HG03460 (cell line): Measurements from ENCODE around the gene TDRD6.

Experiments used
- ATAC-seq: cut with Tn5 transposase; IDR thresholded peaks from one replicate; pipeline ENCODE4 v1.9.1; 2021; ENCODE audit not compliant: unreplicated experiment

The TDRD6 gene

DNA sequence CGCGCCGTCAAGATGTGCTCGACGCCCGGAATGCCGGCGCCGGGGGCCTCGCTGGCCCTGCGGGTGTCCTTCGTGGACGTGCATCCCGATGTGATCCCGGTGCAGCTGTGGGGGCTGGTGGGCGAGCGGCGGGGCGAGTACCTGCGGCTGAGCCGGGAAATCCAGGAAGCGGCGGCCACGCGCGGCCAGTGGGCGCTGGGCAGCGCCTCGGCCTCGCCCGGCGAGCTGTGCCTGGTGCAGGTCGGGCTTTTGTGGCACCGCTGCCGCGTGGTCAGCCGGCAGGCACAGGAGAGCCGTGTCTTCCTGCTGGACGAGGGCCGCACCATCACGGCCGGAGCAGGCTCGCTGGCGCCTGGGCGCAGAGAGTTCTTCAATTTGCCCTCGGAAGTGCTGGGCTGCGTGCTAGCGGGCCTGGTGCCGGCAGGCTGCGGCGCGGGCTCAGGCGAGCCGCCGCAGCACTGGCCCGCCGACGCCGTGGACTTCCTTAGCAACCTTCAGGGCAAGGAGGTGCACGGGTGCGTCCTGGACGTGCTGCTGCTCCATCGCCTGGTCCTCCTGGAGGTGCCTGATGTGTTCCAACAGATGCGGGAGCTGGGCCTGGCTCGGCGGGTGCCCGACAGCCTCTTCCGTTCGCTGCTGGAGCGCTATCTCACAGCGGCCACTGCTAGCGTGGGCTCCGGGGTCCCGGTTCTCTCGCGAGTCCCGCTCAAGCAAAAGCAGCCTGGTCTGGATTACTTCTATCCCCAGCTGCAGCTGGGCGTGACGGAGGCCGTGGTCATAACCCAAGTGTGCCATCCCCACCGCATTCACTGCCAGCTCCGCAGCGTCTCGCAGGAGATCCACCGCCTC is 656 bp downstream of the TDRD6 start:
- no peak for ATAC-seq

DNA sequence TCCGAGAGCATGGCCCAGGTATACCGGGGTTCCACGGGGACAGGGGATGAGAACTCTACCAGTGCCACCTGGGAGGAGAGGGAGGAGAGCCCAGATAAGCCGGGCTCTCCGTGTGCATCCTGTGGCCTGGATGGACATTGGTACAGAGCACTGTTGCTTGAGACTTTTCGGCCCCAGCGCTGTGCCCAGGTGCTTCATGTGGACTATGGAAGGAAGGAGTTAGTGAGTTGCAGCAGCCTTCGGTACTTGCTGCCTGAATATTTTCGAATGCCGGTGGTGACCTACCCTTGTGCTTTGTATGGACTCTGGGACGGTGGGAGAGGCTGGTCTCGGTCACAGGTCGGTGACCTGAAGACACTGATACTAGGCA is 1.3 kb downstream of the TDRD6 start:
- ATAC-seq, result no peak

DNA sequence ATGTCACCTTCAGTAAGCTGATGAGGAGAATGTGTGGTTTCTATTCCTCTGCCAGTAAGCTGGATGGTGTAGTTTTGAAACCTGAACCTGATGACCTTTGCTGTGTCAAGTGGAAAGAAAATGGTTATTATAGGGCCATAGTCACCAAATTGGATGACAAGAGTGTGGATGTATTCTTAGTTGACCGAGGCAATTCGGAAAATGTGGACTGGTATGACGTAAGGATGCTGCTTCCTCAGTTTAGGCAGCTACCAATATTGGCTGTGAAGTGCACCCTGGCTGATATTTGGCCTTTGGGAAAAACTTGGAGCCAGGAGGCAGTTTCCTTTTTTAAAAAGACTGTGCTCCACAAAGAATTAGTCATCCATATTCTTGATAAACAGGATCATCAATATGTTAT is 2.0 kb downstream of the TDRD6 start:
- no peak for ATAC-seq

DNA sequence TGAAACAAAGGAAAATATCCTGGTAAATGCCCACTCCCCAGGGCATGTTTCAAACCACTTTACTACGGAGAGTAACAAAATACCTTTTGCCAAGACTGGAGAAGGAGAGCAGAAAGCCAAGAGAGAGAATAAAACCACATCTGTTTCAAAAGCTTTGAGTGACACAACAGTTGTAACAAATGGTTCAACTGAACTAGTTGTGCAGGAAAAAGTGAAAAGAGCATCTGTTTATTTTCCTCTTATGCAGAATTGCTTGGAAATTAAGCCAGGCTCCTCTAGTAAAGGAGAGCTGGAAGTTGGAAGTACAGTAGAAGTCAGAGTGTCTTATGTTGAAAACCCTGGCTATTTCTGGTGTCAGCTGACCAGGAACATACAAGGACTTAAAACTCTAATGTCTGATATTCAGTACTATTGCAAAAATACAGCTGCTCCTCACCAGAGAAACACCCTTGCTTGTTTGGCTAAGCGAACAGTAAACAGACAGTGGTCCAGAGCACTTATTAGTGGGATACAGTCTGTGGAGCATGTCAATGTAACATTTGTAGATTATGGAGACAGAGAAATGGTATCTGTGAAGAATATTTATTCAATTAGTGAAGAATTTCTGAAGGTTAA is 2.6 kb downstream of the TDRD6 start:
- ATAC-seq, result no peak

DNA sequence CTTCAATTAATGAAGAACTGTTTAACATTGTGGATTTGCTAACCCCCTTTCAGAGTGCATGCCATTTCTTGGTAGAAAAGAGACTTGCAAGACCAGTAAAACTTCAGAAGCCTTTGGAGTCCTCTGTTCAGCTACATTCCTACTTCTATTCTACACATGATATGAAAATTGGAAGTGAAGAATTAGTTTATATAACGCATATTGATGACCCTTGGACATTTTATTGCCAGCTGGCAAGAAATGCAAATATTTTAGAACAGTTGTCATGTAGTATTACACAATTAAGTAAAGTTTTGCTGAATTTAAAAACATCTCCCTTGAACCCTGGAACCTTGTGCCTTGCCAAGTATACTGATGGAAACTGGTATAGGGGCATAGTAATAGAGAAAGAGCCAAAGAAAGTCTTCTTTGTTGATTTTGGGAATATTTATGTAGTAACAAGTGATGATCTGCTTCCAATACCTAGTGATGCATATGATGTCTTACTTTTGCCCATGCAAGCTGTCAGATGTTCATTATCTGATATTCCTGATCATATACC is 3.3 kb downstream of the TDRD6 start:
- no peak for ATAC-seq

DNA sequence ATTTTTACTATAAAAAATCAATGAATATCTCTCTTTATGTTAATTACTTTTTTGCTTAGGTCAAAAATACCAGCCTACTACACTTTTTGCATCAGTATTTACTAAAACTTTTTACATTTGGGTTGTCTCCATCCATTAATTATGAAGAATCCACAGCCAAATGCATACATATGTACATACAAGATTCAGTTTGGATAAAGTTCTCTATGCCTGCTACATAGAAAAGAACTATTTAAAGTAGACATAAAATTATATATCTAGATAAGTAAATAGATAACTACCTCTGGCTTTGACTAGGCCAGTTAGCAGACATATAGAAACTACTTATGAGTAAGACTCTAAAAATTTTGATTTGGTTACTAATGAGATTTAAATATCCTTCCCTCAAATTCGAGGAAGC is 12.3 kb downstream of the TDRD6 start:
- ATAC-seq, result no peak

DNA sequence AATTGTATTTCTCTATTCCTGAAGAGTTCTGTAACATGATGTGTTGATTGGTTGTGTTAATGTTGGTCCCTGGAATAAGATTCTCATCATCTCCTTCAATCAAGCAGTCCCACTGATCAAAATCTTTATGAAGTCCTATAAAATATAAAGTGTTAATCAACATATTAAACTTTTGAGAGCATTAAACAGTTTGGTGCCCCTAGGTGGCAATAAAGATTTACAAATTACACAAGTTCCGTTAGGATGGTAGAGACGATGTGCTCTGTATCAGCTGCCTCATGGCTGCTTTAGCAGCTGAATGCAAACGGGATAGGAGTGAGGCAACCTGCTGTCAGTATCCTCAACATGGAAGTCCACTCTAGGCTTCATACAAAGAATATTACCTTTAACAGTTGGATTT is 16.9 kb downstream of the TDRD6 start:
- ATAC-seq, result no peak

DNA sequence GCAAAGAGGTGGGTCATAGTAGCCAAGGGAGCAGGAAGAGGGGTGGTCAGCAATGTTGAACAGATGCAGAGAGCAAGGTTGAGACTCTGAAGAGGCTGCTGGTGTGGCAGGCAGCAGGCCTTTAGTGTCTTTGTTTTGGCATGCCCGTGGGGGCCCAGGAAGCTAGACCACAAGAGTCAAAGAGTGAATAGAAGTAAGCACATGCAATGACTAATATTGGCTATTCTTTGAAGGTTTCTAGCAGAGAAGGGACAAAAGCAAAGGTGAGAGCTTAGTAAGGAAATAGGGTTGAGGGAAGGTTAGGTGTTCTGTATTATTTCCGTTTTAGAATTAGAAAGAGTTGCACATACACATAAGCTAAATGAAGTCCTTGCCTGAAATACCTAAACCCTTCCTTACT is 18.8 kb downstream of the TDRD6 start:
- no peak for ATAC-seq

DNA sequence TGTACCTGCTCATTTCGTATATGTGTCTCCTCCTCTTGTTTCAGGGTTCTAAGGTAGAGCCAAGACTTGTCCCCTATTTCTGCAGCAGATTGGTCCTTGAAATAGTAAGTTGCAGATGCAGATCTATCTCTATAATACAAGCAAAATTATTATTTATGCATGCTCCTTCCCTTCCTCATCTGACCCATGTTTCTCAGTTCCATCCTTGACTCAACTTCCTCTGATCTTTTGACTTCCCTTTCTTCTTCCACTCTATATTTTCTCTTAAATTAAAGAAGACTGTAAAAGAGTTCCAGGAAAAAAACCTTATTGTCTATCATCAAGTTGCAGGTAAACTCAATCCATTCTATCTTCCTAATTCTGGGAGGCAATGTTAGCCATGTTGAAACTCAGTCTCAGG is 23.8 kb downstream of the TDRD6 start:
- no peak for ATAC-seq

DNA sequence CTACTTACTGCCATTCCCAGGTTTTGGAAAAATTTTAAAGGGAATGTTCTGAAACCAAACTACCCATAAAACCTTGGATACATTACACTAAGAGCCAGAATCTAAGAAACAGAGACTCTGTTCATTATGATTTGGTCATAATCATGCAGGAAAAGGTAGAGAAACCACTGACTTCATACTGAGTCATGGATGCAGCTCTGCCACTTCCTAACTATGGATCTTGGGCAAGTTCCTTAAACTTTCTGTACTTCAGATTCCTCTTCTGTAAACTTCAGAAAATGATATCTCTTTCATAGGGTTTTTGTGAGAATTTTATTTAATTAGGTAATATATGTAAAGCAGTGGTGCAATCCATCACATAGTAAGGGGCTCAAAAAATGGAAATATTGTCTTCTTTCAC is 27.5 kb downstream of the TDRD6 start:
- ATAC-seq, result no peak

DNA sequence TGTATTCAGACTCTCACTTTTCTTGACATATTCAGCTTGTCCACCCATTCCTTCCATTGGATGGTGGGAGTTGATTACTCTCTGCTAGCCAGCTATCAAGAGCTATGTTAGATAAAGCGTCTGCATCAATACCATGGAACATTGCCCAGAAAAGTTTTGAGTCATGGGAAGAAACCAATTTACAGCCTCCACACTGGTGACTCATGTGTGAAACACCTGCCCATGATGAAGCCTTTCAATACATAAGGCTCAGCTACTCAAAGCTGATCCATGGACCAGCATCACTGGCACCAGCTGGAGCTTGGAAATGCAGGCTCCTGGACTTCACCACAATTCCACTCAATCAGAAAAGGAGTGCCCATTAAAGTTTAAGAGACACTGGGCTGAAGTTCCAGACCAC is 31.4 kb downstream of the TDRD6 start:
- ATAC-seq, result no peak

DNA sequence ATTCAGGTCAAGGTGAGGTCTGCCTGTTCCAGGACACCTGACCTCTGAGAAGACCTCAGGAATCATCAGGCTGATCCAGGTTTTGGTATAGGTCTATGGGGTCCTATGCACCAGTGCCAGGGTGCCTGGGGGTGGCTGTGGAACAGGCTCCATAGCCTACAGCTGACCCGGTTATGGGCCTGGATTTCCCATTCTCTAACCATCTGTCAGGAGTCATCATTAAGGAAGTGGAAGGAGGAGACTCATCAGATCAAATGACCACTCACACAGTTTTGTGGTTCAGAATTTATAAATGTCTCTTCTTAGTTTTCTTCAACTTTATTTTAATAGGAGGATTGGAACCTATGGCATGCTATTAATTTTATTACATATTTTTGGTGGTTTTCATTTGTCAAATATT is 32.7 kb downstream of the TDRD6 start:
- ATAC-seq, result no peak

DNA sequence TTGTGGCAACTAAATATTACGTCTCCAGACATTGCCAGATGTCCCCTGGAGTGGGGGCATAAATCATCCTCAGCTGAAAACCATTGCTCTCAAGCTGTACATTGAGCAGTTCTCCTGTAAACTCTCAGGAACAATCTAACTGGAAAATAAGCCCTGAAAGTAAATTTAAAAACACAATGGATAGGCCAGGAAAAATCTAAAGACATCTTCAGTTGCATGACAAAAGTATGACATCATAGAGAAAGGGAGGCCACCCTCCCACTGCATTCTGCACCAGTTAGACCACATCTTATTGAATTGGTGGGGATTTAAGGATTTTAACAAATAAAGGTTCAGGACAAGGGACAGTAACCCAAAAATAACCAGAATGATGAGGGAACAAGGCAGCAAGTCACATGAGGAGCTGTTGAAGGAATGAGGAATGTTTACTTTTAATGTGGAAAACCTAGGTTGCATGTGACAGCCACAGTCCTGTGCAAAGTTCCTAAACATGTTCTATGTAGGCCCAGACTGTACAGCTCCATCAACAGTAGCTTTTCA is 42.2 kb downstream of the TDRD6 start:
- ATAC-seq, result no peak

DNA sequence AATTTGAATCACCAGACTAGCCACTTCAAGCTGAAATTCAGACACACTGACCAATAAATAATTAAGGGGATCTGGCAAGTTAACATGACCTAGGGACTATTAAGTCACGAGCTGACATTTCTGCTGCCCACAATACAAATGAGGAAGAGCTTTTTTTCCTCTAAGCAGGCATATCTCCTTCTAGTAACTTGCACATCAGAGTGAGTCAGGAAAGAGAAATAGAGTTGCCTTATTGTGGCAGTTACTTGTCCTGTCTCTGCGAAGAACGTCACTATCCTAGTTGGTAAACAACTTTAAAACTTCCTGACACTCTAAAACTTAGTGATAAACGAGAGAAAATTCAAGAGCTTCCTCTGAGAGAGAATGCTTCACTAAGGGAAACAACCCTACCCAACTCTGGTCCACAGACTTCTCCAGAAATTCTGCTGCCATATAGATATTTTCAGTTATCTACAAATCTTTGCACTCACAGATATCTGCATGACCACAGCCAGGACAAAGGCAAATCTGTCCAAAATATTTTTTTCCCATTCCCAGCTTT is 43.3 kb downstream of the TDRD6 start:
- ATAC-seq, result no peak

DNA sequence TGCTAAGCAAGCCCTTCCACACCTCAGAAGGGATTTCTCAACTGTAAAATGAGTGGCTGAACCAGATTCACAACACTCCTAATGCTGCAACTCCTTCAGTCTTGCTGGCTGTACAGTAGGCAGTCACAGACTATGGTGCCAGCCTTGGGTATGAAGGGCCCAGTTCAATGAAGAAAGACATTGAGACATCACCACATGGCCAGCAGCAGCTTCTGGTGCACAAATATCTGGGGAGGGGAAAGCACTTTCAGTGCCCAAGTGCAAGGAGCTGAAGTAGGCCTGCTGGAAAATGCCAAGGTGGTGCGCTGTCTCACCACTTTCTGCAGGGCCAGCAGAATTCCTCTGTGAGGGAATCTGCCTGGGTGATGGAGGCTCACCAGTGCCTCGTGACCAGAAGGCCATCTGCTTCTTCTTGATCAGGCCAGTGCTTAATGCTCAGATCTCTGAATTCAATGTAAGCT is 45.7 kb downstream of the TDRD6 start:
- no peak for ATAC-seq

DNA sequence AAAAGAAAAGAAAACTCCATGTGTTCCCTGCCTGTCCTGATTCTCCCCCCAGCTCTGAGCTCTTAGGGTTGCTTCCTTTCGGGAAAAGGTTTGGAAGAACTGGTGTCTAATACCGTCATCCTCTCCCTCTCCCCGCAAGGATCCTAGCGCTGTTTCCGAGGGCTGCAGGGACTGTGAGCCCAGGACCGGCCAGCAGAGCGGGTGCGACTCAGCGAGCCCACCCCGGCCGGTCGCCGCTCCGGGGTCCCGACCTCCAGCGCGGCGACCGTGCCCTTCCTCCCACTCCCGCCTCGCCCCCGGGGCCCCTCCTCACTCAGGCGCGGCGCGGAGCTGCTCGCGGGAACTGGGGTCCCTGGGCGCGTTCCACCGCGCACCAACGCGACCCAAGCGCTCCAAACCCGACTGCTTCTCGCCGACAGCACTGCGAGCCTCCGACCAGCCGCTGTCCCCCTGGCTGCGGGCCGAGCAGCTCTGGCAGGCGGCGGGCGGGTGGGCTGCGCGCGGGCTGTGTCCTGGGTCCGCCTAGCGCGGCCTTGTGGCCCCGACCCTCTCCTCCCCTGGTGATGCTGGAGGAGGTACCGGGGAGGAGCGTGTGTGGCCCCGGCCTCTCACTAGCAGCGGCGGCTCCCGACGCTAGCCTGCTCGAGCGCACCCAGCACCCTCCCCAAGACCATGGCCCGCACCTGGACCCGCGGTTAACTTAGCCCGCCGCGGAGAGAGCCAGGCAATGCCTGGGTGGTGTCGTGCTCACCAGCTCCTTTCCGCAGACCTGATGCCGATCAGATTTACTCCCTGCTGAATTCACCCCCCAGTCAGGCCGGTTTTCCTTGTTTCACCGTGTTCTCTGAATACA is 47.4 kb downstream of the TDRD6 start, which contains the start of gene PLA2G7:
Gene PLA2G7, minus strand, starts transcription at position 509 of the 853 bp plus-strand sequence. CDS start 12,484 bp downstream, outside the sequence.
- ATAC-seq, result no peak

DNA sequence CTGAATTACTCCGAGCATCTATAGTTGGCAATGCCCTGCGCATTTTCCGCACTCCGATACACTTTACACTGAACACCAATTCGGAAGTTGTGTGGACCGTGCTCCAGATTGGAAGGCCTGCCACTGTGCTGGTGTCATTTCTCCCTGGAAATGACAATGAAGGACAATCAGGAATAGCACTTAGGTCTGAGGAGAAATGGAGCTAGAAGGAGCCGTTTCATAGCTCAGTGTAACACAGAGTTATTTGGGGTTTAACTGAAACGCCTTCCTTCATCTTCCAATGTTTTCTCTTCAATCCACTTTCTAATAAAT is 48.0 kb downstream of the TDRD6 start:
- ATAC-seq, result no peak

DNA sequence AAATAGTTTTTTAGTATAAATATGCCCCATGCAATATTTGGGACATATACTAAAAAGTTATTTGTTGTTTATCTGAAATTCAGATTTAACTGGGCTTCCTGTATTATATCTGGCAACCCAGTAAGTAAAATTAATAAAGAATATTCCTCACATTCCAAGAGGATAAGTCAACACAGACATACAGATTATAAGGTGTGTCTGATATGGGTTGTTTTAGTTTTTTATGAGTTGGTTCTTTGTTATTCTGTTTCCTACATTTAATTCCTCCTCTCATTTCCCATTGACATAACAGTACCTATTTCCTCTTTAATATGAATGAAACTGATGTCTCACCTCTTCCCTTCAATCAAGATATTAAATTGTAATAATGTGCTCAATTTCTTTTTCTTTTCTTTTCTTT is 49.2 kb downstream of the TDRD6 start:
- ATAC-seq, result no peak

DNA sequence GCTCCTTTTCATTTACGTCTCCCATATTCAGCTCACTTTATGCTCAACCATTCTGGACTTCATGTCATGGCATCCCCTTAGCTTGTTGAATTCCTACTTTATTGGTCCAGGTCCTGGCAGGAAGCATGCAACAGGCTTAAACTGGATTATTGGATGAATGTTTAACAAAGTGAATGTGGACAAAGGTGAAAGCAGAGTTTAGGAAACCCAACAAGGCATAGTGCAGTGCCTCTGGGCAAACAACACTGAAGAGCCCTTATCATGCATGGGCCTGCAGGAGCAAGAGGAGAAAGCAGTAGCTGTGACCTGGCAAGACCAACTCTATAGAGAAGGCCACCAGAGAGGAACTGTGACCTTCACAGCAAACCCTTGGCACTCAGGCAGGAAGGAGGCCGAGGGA is 53.8 kb downstream of the TDRD6 start:
- ATAC-seq, result no peak

DNA sequence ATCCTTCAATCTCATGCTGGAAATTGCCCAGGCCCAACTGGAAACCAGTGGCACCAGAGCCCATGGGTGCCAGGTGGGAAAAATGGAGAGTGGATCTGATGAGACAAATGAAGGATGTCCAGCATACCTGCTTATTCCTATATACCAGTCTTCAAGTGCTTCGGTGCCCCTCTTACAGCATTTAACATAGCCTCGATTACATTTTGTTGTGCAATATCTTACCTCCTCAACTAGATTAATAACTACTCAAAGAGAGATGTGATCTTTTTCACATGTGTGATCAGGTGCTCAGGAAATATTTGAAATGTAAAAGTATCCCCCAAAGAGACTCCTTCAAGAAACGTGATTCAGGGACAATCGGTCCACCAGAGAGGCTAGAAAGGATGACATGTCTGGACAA is 54.2 kb downstream of the TDRD6 start:
- no peak for ATAC-seq
